Vagina (tissue), 2 donors: ENCODE measurements around the gene CFAP90.

Experiments used
- POLR2A ChIP-seq, 2 donors: fragments of 450-650 bp; IDR thresholded peaks; one replicate each; pipeline ENCODE4 v1.6.1; 2017; ENCODE audit warnings: antibody characterized with exemption in 2 of 2, mild to moderate bottlenecking in 2 of 2, moderate library complexity in 2 of 2
- POLR2AphosphoS5 ChIP-seq, 2 donors: sonication (generic); formaldehyde crosslinking; IDR thresholded peaks; one replicate each; pipeline ENCODE4 v1.9.0; 2017; ENCODE audit warnings: antibody characterized with exemption in 2 of 2, mild to moderate bottlenecking in 2 of 2, low read depth in 1 of 2; ENCODE audit not compliant: insufficient read depth in 1 of 2
- TF ChIP-seq, protein P1 (sequence below), 3 experiments: fragments of 450-650 bp in 2 of 3; fragments of 200-600 bp in 1 of 3; sonication (generic) in 1 of 3; IDR thresholded peaks; one replicate each; pipeline ENCODE4 v1.5.1; 2017 to 2019; ENCODE audit warnings: antibody characterized with exemption in 3 of 3, mild to moderate bottlenecking in 2 of 3, moderate library complexity in 2 of 3

DNA sequence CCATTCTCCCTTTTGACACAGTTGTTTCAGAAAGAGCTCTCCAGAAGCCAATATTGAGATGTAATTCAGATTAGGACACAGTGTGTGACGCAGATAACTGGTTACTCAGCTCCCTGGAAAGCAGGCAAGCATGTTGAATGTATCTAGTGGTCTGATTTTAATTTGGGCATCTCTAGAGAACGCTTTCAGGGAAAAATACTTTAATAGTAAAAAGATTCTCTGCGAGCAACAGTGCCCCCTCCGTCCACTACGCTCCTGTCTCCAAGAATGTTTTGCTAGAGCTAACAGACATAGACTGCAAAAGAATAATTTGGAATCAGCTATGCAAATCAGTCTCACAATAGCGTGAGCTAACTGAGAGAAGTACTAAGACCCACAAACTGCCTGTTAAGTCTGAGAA lies 23.3 kb downstream of the CFAP90 start:
- TF ChIP-seq, protein P1, sequence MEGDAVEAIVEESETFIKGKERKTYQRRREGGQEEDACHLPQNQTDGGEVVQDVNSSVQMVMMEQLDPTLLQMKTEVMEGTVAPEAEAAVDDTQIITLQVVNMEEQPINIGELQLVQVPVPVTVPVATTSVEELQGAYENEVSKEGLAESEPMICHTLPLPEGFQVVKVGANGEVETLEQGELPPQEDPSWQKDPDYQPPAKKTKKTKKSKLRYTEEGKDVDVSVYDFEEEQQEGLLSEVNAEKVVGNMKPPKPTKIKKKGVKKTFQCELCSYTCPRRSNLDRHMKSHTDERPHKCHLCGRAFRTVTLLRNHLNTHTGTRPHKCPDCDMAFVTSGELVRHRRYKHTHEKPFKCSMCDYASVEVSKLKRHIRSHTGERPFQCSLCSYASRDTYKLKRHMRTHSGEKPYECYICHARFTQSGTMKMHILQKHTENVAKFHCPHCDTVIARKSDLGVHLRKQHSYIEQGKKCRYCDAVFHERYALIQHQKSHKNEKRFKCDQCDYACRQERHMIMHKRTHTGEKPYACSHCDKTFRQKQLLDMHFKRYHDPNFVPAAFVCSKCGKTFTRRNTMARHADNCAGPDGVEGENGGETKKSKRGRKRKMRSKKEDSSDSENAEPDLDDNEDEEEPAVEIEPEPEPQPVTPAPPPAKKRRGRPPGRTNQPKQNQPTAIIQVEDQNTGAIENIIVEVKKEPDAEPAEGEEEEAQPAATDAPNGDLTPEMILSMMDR (IDR thresholded peaks at IDR 0.05) = no peak
- TF ChIP-seq POLR2AphosphoS5 (IDR thresholded peaks at IDR 0.05; ENCODE audit: insufficient read depth in 1 of 2, low read depth in 1 of 2) (peak in 1 of 2 donors; percentile 26), POLR2A (IDR thresholded peaks at IDR 0.05) (no peak)
